ENCODE results near the gene ASCL1.

Gene ASCL1

GRCh38 chr12:102951841-102952240 lies 5.6 kb upstream of the ASCL1 start:
- no peak for DNase-seq (ENCODE audit: low spot score)

GRCh38 chr12:102953221-102953620 lies 4.3 kb upstream of the ASCL1 start:
- no peak for DNase-seq (ENCODE audit: low spot score)

GRCh38 chr12:102954134-102954533 lies 3.3 kb upstream of the ASCL1 start:
- DNase-seq (ENCODE audit: low spot score): no peak

GRCh38 chr12:102955926-102956737 lies 1.3 kb upstream of the ASCL1 start:
- DNase-seq (ENCODE audit: low spot score): no peak

- no peak for DNase-seq (ENCODE audit: low spot score)
These were observed 641 bp upstream of the ASCL1 start for GRCh38 chr12:102956738-102957327.

- DNase-seq (ENCODE audit: low spot score): no peak
These were observed 777 bp downstream of the ASCL1 start for GRCh38 chr12:102958073-102958829.

- no peak for DNase-seq (ENCODE audit: low spot score)
These were observed 1.3 kb downstream of the ASCL1 start for GRCh38 chr12:102958830-102959176.

- DNase-seq (ENCODE audit: low spot score): no peak
These were observed 1.9 kb downstream of the ASCL1 start for GRCh38 chr12:102959391-102959790.

GRCh38 chr12:102960766-102961465 lies 3.4 kb downstream of the ASCL1 start:
- no peak for DNase-seq (ENCODE audit: low spot score)

GRCh38 chr12:102961466-102961855 lies 4.0 kb downstream of the ASCL1 start:
- DNase-seq (ENCODE audit: low spot score): no peak

- DNase-seq (ENCODE audit: low spot score): no peak
These were observed 5.1 kb downstream of the ASCL1 start for GRCh38 chr12:102962532-102962931.

- no peak for DNase-seq (ENCODE audit: low spot score)
These were observed 5.5 kb downstream of the ASCL1 start for GRCh38 chr12:102962986-102963385.

GRCh38 chr12:102963796-102964195 lies 6.3 kb downstream of the ASCL1 start:
- no peak for DNase-seq (ENCODE audit: low spot score)

GRCh38 chr12:102964872-102965271 lies 7.4 kb downstream of the ASCL1 start:
- DNase-seq (ENCODE audit: low spot score): no peak

GRCh38 chr12:102965281-102966155 lies 8.0 kb downstream of the ASCL1 start:
- no peak for DNase-seq (ENCODE audit: low spot score)

- DNase-seq (ENCODE audit: low spot score): no peak
These were observed 8.9 kb downstream of the ASCL1 start for GRCh38 chr12:102966200-102966863.

- no peak for DNase-seq (ENCODE audit: low spot score)
These were observed 13.3 kb downstream of the ASCL1 start for GRCh38 chr12:102970780-102971179.

GRCh38 chr12:102971227-102971626 lies 13.8 kb downstream of the ASCL1 start:
- no peak for DNase-seq (ENCODE audit: low spot score)

- no peak for DNase-seq (ENCODE audit: low spot score)
These were observed 16.1 kb downstream of the ASCL1 start for GRCh38 chr12:102973583-102973982.

GRCh38 chr12:102976609-102977280 lies 19.3 kb downstream of the ASCL1 start:
- DNase-seq (ENCODE audit: low spot score): no peak
